Fibroblast of villous mesenchyme (primary cell): Measurements from ENCODE around the gene UACA. TPM values are rescaled to one million over a fixed set of nuclear protein-coding genes. Genes with fewer than 3 reads are reported as not detected.

Source experiments
- DNase-seq: peaks from one replicate; pipeline ENCODE4 v3.0.0-alpha.2; 2010; ENCODE audit warnings: low read depth
- H3K4me3 ChIP-seq: 2 replicates; pipeline ENCODE4 v1.5.1; 2011; ENCODE audit warnings: low read depth, mild to moderate bottlenecking, low read length
- CTCF ChIP-seq: IDR thresholded peaks from 2 replicates; pipeline ENCODE4 v1.5.1; 2012; ENCODE audit warnings: low read depth, mild to moderate bottlenecking, low read length; ENCODE audit not compliant: insufficient read depth
- total RNA-seq: library from RNA; depleted of rRNA; stranded (reverse); fragments of >200 nt; gene quantifications from 2 replicates; pipeline ENCODE4 v1.2.3, GENCODE V29; 2012

The UACA gene
- total RNA-seq, 1 donor, result 160 TPM

DNA sequence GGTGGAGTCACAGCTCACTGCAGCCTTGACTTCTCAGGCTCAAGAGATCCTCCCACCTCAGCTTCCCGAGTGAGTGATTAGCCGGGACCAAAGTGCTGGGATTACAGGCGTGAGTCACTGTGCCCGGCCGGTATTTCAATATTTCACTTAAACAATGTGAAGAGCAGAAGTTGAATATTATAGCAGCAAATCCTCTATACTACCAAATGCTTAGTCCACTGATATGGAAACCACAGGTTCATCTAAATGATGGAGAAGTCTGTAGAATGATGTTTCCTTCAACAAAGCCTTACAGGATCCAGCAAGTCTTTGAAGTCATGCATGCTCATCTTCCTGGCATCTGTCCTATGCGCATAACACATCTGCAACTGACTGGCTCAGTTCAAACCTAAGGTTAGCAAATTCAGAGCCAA lies 20.3 kb upstream of the UACA start:
- no peak overlapping the region for H3K4me3 ChIP-seq

DNA sequence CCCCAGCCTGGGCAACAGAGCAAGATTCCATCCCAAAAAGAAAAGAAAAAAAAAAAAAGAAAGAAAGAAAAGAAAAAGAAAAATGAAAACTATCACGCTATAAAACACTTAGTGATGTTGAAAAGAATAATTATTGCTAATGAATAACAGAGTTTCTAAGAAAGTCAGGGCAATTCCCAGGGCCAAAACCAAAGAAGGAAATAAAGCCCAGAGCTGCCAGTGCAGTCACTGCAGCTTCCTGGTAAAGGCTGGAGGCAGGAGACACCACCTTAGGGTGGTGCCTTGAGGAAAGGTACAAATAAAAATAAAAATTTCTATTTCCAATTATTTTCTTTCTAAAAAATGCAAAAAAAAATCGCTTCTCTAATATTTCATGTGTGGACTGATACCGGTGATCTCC lies 19.7 kb upstream of the UACA start:
- DNase-seq, result no peak
- no peak for TF ChIP-seq CTCF
- H3K4me3 ChIP-seq, result no peak overlapping the region

More for the DNA sequence above, 20.3 kb upstream of the UACA start:
- peak; percentile 82 for DNase-seq
- TF ChIP-seq CTCF, result no peak

- H3K4me3 ChIP-seq, result no peak overlapping the region
- DNase-seq, result no peak
- TF ChIP-seq CTCF, result no peak
Measured at GRCh38 chr15:70781236-70781635, 17.9 kb upstream of the UACA start.

DNA sequence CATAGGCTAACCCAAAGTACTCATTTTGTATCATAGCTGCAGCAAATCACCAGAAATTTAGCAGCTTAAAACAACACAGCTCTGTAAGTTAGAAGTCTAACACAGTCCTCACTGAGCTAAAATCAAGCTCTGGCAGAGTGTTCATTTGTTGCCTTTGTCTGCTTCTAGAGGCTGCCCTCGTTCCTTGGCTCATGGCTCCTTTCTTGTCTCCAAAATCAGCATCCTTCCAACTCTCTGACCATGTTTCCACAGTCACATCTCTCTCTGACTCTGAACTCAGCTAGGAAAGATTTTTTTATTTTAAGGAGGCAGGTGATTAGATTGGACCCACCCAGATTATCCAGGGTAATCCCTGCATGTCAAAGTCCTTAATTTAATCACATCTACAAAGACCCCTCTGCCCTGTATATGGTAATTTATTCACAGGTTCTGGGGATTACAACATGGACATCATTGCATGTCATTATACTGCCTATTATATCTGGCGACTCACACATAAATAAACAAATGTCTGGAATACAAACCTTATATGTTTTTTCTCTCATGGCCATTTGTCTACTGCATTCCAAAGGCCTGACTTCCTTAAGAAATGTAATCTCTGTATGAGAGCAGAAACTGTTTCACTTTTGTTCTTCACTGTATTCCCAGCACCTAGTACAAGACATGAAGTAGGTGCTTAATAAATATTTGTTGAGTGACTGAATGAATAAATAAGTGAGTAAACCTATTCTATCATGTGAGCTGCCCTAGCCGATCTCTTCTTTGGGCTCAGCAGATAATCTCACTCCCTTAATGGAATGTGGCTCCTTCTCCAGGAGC lies 15.1 kb upstream of the UACA start:
- H3K4me3 ChIP-seq, result peak overlapping the region; percentile 12
- peak; percentile 87 for DNase-seq

GRCh38 chr15:70777170-70777926 lies 14.0 kb upstream of the UACA start:
- no peak for DNase-seq
- no peak for TF ChIP-seq CTCF
- H3K4me3 ChIP-seq, result no peak overlapping the region

More for the DNA sequence above, 15.1 kb upstream of the UACA start:
- no peak for TF ChIP-seq CTCF

DNA sequence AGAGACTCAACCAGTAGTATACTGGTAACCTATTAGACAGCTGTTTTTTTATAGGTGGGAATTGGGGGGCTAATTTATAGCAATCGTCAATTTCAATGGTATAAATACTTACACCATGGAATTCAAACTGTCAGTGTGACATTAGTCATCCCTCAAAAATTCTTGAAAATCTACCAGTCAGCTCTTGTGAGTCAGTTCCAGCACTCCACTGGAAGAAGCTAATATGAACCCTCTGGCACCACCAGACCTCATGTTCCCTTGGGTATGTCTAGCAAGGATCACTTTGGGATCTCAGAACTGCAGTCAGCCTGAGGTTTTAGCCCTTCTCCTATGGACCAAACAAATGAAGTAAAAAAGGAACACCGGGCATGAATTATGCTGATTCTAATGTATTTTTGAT lies 11.8 kb upstream of the UACA start:
- H3K4me3 ChIP-seq, result no peak overlapping the region
- DNase-seq, result no peak
- TF ChIP-seq CTCF, result no peak
